Uterus (tissue), 4 donors: ENCODE measurements around the gene NCAM2. TPM values are rescaled to one million over a fixed set of nuclear protein-coding genes. Genes with fewer than 3 reads are reported as not detected.
"Not testable (repeated sequence)": the region's sequence is repeated elsewhere in the genome, so short reads cannot be mapped to it uniquely, and the experiment has no call there.

Experiments used
- DNase-seq, 2 donors: peaks; one replicate each; pipeline ENCODE4 v3.0.0-alpha.2; 2019 to 2020
- H3K27ac ChIP-seq, 2 donors: fragments of 200-600 bp; sonication (generic); 1 replicate in 1 of 2; 2 replicates in 1 of 2; pipeline ENCODE4 v1.5.1; 2016 to 2018
- H3K27me3 ChIP-seq, 2 donors: fragments of 200-600 bp; sonication (generic); one replicate each; pipeline ENCODE4 v1.5.1; 2018 to 2019; ENCODE audit warnings: control low read depth in 1 of 2
- H3K36me3 ChIP-seq, 2 donors: fragments of 200-600 bp; sonication (generic); one replicate each; pipeline ENCODE4 v1.5.1; 2019; ENCODE audit warnings: control low read depth in 1 of 2
- H3K4me1 ChIP-seq, 2 donors: fragments of 200-600 bp; sonication (generic); one replicate each; pipeline ENCODE4 v1.5.1; 2018 to 2019; ENCODE audit warnings: control low read depth in 1 of 2
- H3K4me3 ChIP-seq, 2 donors: fragments of 200-600 bp; sonication (generic); 1 replicate in 1 of 2; 2 replicates in 1 of 2; pipeline ENCODE4 v1.5.1; 2018 to 2019; ENCODE audit warnings: mild to moderate bottlenecking in 1 of 2
- H3K9me3 ChIP-seq, 2 donors: fragments of 200-600 bp; sonication (generic); one replicate each; pipeline ENCODE4 v1.5.1; 2019; ENCODE audit warnings: control low read depth in 1 of 2
- POLR2A ChIP-seq, 2 donors: fragments of 450-650 bp; IDR thresholded peaks; one replicate each; pipeline ENCODE4 v1.6.1; 2016; ENCODE audit warnings: antibody characterized with exemption in 2 of 2, mild to moderate bottlenecking in 1 of 2, moderate library complexity in 1 of 2
- intact Hi-C: fragments of 100-400 bp; cut with DNase I; formaldehyde crosslinking; loops from one replicate; pipeline ENCODE4 v1.15.1; 2023; ENCODE audit warnings: low total_unique reads
- total RNA-seq, 4 donors: library from RNA; depleted of rRNA in 3 of 4; stranded (reverse); fragments of >200 nt in 3 of 4; gene quantifications; one replicate each; pipeline versions ENCODE4 v1.1.0 to v1.2.4, GENCODE V29; 2014 to 2023
- TF ChIP-seq, protein P1 (sequence below), 4 experiments: fragments of 200-600 bp in 2 of 4; fragments of 450-650 bp in 2 of 4; sonication (generic) in 2 of 4; IDR thresholded peaks; one replicate each; pipeline ENCODE4 v1.5.1; 2016 to 2019; ENCODE audit warnings: antibody characterized with exemption in 4 of 4, mild to moderate bottlenecking in 2 of 4, moderate library complexity in 1 of 4
- donor health status: DM: yes; HTN: yes; CAD: no.

The NCAM2 gene
- total RNA-seq, 4 donors from 2014 or later: 1.2 to 214 (median 26.1) TPM

DNA sequence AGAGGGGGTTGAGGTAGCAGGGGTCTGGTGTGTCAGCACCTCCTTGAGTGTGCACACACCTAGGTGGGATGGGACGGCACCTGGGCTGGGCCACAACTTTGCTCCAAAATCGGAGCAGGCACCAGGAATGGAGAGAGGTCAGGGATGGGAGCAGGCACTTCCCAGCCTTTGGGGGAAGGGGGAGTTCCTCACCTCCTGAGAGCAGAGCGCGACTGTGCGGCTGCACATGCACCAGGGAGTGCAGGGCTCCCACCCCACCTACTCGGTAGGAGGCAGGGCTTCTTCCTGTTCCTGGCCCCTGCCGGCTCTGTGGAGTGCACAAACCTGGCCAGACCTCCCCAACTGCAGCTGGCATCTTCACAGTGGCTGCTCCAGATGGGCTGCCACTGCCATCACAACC is 399.3 kb downstream of the NCAM2 start:
- Histone ChIP-seq H3K27ac (no peak overlapping the region), H3K4me3 (no peak overlapping the region), H3K9me3 (no peaks in the 10 kb centered on the region), H3K27me3 (no peaks in the 10 kb centered on the region), H3K4me1 (no peaks in the 10 kb centered on the region), H3K36me3 (no peaks in the 10 kb centered on the region)
- no peak for DNase-seq
- intact Hi-C loops: no loop called here
- no peak for TF ChIP-seq POLR2A (IDR thresholded peaks at IDR 0.05)
- TF ChIP-seq, protein P1, sequence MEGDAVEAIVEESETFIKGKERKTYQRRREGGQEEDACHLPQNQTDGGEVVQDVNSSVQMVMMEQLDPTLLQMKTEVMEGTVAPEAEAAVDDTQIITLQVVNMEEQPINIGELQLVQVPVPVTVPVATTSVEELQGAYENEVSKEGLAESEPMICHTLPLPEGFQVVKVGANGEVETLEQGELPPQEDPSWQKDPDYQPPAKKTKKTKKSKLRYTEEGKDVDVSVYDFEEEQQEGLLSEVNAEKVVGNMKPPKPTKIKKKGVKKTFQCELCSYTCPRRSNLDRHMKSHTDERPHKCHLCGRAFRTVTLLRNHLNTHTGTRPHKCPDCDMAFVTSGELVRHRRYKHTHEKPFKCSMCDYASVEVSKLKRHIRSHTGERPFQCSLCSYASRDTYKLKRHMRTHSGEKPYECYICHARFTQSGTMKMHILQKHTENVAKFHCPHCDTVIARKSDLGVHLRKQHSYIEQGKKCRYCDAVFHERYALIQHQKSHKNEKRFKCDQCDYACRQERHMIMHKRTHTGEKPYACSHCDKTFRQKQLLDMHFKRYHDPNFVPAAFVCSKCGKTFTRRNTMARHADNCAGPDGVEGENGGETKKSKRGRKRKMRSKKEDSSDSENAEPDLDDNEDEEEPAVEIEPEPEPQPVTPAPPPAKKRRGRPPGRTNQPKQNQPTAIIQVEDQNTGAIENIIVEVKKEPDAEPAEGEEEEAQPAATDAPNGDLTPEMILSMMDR (IDR thresholded peaks at IDR 0.05): no peak

GRCh38 chr21:21401444-21401843 is 403.2 kb downstream of the NCAM2 start:
- Histone ChIP-seq H3K9me3 (no peaks in the 10 kb centered on the region), H3K27me3 (no peaks in the 10 kb centered on the region), H3K4me1 (no peaks in the 10 kb centered on the region), H3K36me3 (no peaks in the 10 kb centered on the region), H3K4me3 (no peak overlapping the region), H3K27ac (no peak overlapping the region)
- intact Hi-C loops: no loop called here
- TF ChIP-seq, protein P1 (IDR thresholded peaks at IDR 0.05): no peak
- no peak for TF ChIP-seq POLR2A (IDR thresholded peaks at IDR 0.05)
- DNase-seq: no peak

DNA sequence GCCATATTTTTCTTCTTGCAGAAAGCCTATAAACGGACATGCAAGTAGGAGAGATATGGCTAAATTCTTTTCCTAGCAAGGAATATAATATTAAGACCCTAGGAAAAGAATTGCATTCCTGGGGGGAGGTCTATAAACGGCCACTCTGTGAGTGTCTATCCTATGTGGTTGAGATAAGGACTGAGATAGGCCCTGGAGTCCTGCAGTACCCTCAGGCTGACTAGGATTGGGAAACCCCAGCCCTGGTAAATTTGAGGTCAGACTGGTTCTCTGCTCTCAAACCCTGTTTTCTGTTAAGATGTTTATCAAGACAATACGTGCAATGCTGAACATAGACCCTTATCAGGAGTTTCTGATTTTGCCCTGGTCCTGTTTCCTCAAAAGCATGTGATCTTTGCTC is 404.0 kb downstream of the NCAM2 start:
- H3K9me3 ChIP-seq, DNase-seq, H3K4me1 ChIP-seq, H3K4me3 ChIP-seq, H3K27ac ChIP-seq, intact Hi-C loops, H3K36me3 ChIP-seq, H3K27me3 ChIP-seq: not testable (repeated sequence)

DNA sequence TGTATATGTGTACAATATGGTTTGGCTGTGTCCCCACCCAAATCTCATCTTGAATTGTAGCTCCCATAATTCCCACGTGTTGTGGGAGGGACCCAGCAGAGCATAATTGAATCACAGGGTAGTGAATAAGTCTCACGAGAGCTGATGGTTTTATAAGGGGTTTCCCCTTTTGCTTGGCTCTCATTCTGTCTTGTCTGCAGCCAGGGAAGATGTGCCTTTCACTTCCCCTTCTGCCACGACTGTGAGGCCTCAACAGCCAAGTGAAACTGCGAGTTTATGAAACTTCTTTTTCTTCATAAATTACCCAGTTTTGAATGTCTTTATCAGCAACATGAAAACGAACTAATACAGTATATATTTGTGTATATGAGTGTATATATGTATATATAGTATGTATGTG is 406.1 kb downstream of the NCAM2 start:
- H3K36me3 ChIP-seq, intact Hi-C loops, H3K9me3 ChIP-seq, H3K27ac ChIP-seq, H3K4me3 ChIP-seq, DNase-seq, H3K27me3 ChIP-seq, H3K4me1 ChIP-seq: not testable (repeated sequence)

DNA sequence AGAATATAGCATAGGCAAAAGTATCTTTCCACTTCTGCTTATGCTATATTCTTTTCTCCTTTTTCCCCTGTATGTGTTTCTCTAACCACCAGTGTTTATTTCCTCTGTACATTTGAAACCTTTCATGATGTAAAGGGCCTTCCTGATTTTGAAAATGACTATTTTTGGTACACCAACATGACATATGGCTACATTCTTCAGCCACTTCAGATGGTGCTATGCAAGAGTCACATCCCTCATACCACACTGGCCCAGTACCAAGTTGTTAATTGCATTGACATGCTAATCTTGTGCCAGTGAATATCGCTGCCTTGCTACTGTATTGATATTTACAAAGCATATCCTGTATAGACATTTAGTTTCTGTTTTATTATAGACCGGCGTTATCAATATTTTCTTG is 408.7 kb downstream of the NCAM2 start:
- Histone ChIP-seq H3K4me3 (no peak overlapping the region), H3K9me3 (no peaks in the 10 kb centered on the region), H3K27me3 (no peaks in the 10 kb centered on the region), H3K36me3 (no peaks in the 10 kb centered on the region), H3K27ac (no peak overlapping the region), H3K4me1 (no peaks in the 10 kb centered on the region)
- DNase-seq: no peak
- intact Hi-C loops: no loop called here
- no peak for TF ChIP-seq POLR2A (IDR thresholded peaks at IDR 0.05)
- TF ChIP-seq, protein P1 (IDR thresholded peaks at IDR 0.05): no peak

DNA sequence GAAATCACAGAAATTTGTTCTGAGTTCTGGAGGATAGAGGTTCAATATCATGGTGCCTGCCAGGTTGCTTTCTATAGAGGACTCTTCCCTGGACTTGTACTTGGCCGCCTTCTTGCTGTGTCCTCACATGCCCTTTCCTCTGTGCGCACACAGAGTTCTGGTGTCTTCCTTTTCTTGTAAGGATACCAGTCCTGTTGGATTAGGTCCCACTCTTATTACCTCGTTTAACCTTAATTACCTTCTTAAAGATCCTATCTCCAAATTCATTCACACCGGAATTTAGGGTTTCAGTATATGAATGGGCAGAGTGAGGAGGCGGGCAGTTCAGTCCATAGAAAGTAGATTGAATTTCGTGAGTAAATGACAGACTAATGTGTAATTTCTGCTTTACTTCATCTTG is 413.9 kb downstream of the NCAM2 start:
- Histone ChIP-seq H3K4me3 (no peak overlapping the region), H3K36me3 (no peaks in the 10 kb centered on the region), H3K27ac (no peak overlapping the region), H3K4me1 (no peaks in the 10 kb centered on the region), H3K9me3 (no peaks in the 10 kb centered on the region), H3K27me3 (no peaks in the 10 kb centered on the region)
- DNase-seq: no peak
- intact Hi-C loops: no loop called here
- TF ChIP-seq, protein P1 (IDR thresholded peaks at IDR 0.05): no peak
- no peak for TF ChIP-seq POLR2A (IDR thresholded peaks at IDR 0.05)
